SU-DHL-6 (cell line): ENCODE results near the gene RHBDD2.
"Not testable (repeated sequence)": the region's sequence is repeated elsewhere in the genome, so short reads cannot be mapped to it uniquely, and the experiment has no call there.

ENCODE experiments used
- EZH2phosphoT487 ChIP-seq: fragments of 200-600 bp; sonication (generic), shearing (Covaris generic); conservative IDR thresholded peaks from 2 replicates; pipeline ENCODE4 v1.6.1; 2018; ENCODE audit warnings: mild to moderate bottlenecking, antibody characterized with exemption, low read length, moderate library complexity, mixed read lengths
- TF ChIP-seq, protein P1 (sequence below): fragments of 200-600 bp; sonication (generic); IDR thresholded peaks from one replicate; pipeline ENCODE4 v1.5.1; 2017; ENCODE audit warnings: antibody characterized with exemption, mild to moderate bottlenecking, low read length, moderate library complexity; ENCODE audit not compliant: insufficient read depth, poor library complexity, severe bottlenecking

DNA sequence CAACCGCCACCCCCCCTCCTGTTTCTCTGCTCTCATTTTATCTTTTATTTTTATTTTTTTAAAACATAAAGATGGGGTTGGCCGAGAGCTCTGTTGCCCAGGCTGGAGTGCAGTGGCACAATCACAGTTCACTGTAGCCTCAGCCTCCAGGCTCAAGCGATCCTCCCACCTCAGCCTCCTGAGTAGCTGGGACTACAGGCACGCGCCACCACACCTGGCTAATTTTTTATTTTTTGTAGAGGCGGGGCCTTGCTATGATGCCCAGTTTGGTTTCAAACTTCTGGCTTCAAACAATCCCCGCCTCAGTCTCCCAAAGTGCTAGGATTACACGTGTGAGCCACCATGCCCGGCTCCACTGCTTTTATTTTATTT is 28.8 kb downstream of the RHBDD2 start:
- TF ChIP-seq, protein P1, sequence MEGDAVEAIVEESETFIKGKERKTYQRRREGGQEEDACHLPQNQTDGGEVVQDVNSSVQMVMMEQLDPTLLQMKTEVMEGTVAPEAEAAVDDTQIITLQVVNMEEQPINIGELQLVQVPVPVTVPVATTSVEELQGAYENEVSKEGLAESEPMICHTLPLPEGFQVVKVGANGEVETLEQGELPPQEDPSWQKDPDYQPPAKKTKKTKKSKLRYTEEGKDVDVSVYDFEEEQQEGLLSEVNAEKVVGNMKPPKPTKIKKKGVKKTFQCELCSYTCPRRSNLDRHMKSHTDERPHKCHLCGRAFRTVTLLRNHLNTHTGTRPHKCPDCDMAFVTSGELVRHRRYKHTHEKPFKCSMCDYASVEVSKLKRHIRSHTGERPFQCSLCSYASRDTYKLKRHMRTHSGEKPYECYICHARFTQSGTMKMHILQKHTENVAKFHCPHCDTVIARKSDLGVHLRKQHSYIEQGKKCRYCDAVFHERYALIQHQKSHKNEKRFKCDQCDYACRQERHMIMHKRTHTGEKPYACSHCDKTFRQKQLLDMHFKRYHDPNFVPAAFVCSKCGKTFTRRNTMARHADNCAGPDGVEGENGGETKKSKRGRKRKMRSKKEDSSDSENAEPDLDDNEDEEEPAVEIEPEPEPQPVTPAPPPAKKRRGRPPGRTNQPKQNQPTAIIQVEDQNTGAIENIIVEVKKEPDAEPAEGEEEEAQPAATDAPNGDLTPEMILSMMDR = not testable (repeated sequence)
- not testable (repeated sequence) for TF ChIP-seq EZH2phosphoT487
